Prostate gland (tissue), 2 donors: Measurements from ENCODE around the gene MCFD2. TPM values are rescaled to one million over a fixed set of nuclear protein-coding genes. Genes with fewer than 3 reads are reported as not detected.
A peak's percentile ranks its signal among the peaks of the same experiment; 100 is the strongest.

Experiments
- DNase-seq: peaks from one replicate; pipeline ENCODE4 v3.0.0-alpha.2; 2019; ENCODE audit warnings: low spot score
- H3K27ac ChIP-seq, 2 donors: fragments of 200-600 bp; sonication (generic); 2 replicates each; pipeline ENCODE4 v1.5.1; 2017 to 2019
- H3K27me3 ChIP-seq: fragments of 200-600 bp; sonication (generic); replicated peaks from 2 replicates; pipeline ENCODE4 v1.5.1; 2019; ENCODE audit not compliant: insufficient read depth
- H3K36me3 ChIP-seq, 2 donors: fragments of 200-600 bp; sonication (generic); 1 replicate in 1 of 2; 2 replicates in 1 of 2; pipeline versions ENCODE4 v1.5.1 to v1.8.1; 2017 to 2019
- H3K4me1 ChIP-seq: fragments of 200-600 bp; sonication (generic); replicated peaks from 2 replicates; pipeline ENCODE4 v1.5.1; 2019
- H3K4me3 ChIP-seq, 2 donors: fragments of 200-600 bp; sonication (generic); 2 replicates each; pipeline ENCODE4 v1.5.1; 2017 to 2019
- H3K9me3 ChIP-seq: fragments of 200-600 bp; sonication (generic); 2 replicates; pipeline ENCODE4 v1.5.1; 2017
- POLR2A ChIP-seq: fragments of 450-650 bp; IDR thresholded peaks from one replicate; pipeline ENCODE4 v1.6.1; 2016; ENCODE audit warnings: antibody characterized with exemption, mild to moderate bottlenecking
- POLR2AphosphoS5 ChIP-seq: sonication (generic); formaldehyde crosslinking; IDR thresholded peaks from one replicate; pipeline ENCODE4 v1.6.1; 2017; ENCODE audit warnings: antibody characterized with exemption
- WGBS: methylation state at CpG from one replicate; pipeline ENCODE4 v1.1.5; 2018; 5-methylcytosine and 5-hydroxymethylcytosine counted together
- intact Hi-C: fragments of 100-400 bp; cut with DNase I; formaldehyde crosslinking; loops from one replicate; pipeline ENCODE4 v1.14.2; 2022
- total RNA-seq, 2 donors: library from RNA; depleted of rRNA; stranded (reverse); fragments of >200 nt; gene quantifications; one replicate each; pipeline ENCODE4 v1.1.0, GENCODE V29; 2016
- TF ChIP-seq, protein P1 (sequence below), 4 experiments: fragments of 200-600 bp in 2 of 4; fragments of 450-650 bp in 2 of 4; sonication (generic) in 2 of 4; IDR thresholded peaks; 1 replicate in 3 of 4; 2 replicates in 1 of 4; pipeline ENCODE4 v1.5.1; 2016 to 2019; ENCODE audit warnings: antibody characterized with exemption in 4 of 4, mild to moderate bottlenecking in 2 of 4, moderate library complexity in 2 of 4

Gene MCFD2
- 10 to 100 TPM; 77.9 to 88.4 TPM for total RNA-seq

DNA sequence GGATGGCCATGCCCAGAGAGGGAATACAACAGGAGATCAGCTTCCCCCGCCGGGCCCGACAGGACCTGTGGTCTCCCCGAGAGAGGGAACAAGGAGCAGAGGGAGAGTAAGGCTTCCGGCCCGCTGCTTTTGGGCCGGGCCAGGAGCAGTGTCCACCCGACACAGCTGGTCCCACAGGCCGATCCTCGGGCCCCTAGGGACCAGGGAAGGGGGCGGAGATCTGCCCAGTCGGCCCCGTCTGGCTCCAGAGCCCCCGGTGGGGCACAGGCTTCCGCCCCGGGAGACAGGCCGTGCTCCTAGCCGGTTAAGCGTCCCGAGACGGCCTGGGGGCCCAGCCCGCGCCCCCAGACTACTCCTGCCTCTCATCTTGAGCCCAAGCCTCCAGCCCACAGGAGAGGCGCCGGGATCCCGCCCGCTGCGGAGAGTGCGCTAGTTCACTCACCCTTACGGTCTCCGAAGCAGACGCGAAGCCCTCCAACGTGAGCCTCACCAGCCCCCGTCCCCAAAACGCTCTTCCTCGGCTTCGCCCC lies at the start of gene MCFD2:
Gene MCFD2 (minus strand): TSS at position 526 of the 530 bp plus-strand sequence. CDS start 6,635 bp downstream, outside the sequence.
- intact Hi-C loops, result no loop called here
- H3K27me3 ChIP-seq, result no peaks in the 10 kb centered on the region

DNA sequence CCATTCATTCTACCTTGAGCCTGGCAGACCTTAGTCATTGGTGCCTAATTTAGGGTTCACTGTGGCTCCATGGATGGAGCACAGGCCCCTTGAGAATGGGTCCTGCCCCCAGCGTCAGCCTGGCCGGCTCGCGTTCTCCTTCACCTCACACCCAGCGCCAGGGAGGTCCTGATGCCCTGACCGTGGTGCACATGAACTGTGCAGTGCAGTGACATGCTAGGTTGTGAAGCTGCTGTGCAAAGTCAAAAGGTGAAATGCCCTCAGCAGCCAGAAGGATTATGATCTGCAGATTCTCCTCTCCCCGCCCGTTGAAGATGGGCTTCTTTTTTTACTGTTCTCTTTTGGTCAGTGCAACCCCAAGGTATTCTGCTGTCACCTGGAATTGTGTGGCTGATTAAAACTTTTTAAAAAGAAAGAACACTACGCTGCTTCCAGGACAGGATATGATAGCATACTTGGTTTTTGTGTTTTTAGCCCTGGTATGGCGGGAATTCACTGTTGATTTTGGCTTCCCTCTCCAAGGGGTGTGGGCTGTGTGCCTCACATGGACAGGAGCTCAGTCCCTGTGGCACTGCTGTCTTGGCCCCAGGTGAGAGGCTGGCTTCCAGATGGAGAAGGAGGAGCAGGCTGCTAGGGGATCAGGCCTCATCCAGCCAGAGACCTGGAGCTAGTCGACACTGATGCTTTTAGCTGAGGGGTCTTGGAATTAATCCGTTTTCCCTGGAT lies 49.4 kb upstream of the MCFD2 start:
- H3K27ac ChIP-seq, result peak overlapping the region; percentile 16 to 49
- no peaks in the 10 kb centered on the region for H3K27me3 ChIP-seq
- intact Hi-C loops, result no loop called here
- H3K4me3 ChIP-seq, result no peak overlapping the region
- H3K4me1 ChIP-seq, result peaks cover 5% of the 10 kb centered on the region
- H3K36me3 ChIP-seq, result no peaks in the 10 kb centered on the region
- peak; percentile 72 for DNase-seq
- H3K9me3 ChIP-seq, result no peaks in the 10 kb centered on the region
- no peak for TF ChIP-seq POLR2A
- peak; percentile 79 for TF ChIP-seq POLR2AphosphoS5
- 66% methylated on average over 12 of the region's 12 CpGs for WGBS

More for the DNA sequence above, at the start of gene MCFD2:
- WGBS, result under 1% methylated on average over 23 of the region's 38 CpGs
- no peaks in the 10 kb centered on the region for H3K36me3 ChIP-seq
- no peaks in the 10 kb centered on the region for H3K9me3 ChIP-seq
- peaks cover 12% of the 10 kb centered on the region for H3K4me1 ChIP-seq
- DNase-seq, result peak; percentile 12
- TF ChIP-seq POLR2AphosphoS5, result no peak
- TF ChIP-seq, protein P1, sequence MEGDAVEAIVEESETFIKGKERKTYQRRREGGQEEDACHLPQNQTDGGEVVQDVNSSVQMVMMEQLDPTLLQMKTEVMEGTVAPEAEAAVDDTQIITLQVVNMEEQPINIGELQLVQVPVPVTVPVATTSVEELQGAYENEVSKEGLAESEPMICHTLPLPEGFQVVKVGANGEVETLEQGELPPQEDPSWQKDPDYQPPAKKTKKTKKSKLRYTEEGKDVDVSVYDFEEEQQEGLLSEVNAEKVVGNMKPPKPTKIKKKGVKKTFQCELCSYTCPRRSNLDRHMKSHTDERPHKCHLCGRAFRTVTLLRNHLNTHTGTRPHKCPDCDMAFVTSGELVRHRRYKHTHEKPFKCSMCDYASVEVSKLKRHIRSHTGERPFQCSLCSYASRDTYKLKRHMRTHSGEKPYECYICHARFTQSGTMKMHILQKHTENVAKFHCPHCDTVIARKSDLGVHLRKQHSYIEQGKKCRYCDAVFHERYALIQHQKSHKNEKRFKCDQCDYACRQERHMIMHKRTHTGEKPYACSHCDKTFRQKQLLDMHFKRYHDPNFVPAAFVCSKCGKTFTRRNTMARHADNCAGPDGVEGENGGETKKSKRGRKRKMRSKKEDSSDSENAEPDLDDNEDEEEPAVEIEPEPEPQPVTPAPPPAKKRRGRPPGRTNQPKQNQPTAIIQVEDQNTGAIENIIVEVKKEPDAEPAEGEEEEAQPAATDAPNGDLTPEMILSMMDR (IDR thresholded peaks at IDR 0.05), result no peak
- no peak for TF ChIP-seq POLR2A
- peak within 1 kb of the TSS; percentile 97 to 100 for H3K4me3 ChIP-seq
- H3K27ac ChIP-seq, result peak within 1 kb of the TSS; percentile 92 to 96

DNA sequence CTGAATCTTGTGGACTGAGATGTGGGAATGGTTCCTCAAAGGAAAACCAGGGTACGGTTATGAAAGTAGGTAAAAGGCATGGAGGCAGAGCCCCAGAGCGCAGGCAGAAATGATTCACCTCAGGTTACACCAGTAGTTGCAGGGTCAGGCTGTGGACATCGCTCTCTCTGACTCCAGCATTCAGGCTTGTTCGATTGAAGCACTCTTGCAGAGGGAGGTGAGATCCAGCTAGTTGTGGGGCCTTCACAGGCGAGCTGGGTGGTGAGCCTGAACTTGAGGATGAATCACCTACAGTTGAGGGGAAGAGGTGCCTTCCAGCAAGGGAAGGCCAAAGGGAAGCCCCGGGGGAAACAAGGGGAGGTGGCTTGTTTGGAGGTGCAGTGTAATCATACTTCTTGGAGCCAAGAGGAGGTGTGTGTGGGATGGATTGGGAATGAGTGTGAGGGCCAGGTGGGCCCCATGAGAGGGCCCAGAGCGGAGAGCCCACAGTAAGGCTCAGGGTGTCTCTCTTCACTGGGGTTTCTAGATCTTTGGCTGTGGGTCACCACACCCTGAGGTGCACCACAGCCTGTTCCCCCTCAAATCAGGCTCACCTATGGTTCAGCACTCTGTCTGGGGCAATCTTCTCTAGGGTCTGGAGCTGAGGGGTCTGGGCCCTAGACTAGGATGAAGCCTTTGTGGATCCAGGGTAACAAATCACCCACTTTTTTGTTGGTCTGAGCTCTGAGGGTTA lies 48.5 kb upstream of the MCFD2 start:
- peaks cover 5% of the 10 kb centered on the region for H3K4me1 ChIP-seq
- intact Hi-C loops, result no loop called here
- TF ChIP-seq POLR2A (no peak), POLR2AphosphoS5 (no peak)
- TF ChIP-seq, protein P1 (IDR thresholded peaks at IDR 0.05), result no peak
- DNase-seq, result no peak
- 94% methylated on average over 7 of the region's 7 CpGs for WGBS
- H3K4me3 ChIP-seq, result no peak overlapping the region
- H3K27me3 ChIP-seq, result no peaks in the 10 kb centered on the region
- H3K36me3 ChIP-seq, result no peaks in the 10 kb centered on the region
- H3K9me3 ChIP-seq, result no peaks in the 10 kb centered on the region
- peak overlapping the region; percentile 16 to 49 for H3K27ac ChIP-seq

DNA sequence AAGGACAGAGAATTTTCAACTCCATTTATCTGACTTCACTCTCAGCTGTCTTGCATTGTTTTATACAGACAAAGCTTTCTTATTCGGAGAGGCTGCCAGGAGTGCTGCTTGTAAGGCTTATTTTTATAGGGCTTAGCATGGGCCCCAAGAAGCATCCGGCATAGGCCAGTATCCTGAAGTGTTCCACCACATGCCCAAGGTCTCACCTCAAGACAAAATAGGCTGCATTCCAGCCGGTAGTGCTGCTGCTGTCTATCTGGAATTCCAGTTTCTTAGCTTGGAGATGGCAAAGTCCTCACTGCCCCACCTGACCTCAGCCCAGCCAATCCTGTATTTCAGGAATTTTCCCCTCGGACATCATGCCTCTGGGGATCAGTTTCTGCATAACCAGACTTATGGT lies 47.6 kb upstream of the MCFD2 start:
- no peaks in the 10 kb centered on the region for H3K27me3 ChIP-seq
- intact Hi-C loops, result no loop called here
- no peaks in the 10 kb centered on the region for H3K36me3 ChIP-seq
- TF ChIP-seq, protein P1 (IDR thresholded peaks at IDR 0.05), result no peak
- TF ChIP-seq POLR2AphosphoS5 (no peak), POLR2A (no peak)
- H3K9me3 ChIP-seq, result no peaks in the 10 kb centered on the region
- H3K27ac ChIP-seq, result no peak overlapping the region
- no peak for DNase-seq
- 55% methylated on average over 4 of the region's 4 CpGs for WGBS
- no peak overlapping the region for H3K4me3 ChIP-seq
- peaks cover 3% of the 10 kb centered on the region for H3K4me1 ChIP-seq

DNA sequence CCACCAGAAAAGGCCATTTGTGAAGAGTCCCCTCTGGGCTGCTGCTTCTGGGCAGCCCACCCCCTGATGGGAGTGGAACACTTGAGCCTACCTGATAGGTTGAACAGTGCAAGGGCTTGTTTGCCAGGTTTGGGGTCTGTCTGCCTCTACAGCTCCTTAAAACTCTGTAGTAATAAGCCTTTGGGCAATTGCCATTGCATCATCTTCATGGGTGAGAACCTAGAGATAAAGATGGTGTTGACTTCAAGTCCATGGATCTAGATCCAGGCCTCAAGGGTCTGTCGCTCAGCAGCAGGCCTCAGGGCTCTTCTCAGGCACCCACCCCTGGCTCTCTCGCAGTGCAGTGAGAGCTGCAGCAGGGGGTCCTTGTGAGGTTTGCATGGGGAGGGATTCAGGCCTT lies 47.1 kb upstream of the MCFD2 start:
- H3K27me3 ChIP-seq, result no peaks in the 10 kb centered on the region
- H3K36me3 ChIP-seq, result no peaks in the 10 kb centered on the region
- H3K9me3 ChIP-seq, result no peaks in the 10 kb centered on the region
- no peak overlapping the region for H3K27ac ChIP-seq
- 87% methylated on average over 2 of the region's 2 CpGs for WGBS
- H3K4me1 ChIP-seq, result no peaks in the 10 kb centered on the region
- DNase-seq, result no peak
- no peak overlapping the region for H3K4me3 ChIP-seq
- TF ChIP-seq, protein P1 (IDR thresholded peaks at IDR 0.05), result no peak
- TF ChIP-seq POLR2A, result no peak
- TF ChIP-seq POLR2AphosphoS5, result no peak
- intact Hi-C loops, result no loop called here
